Stomach (tissue), 4 donors: ENCODE results near the gene LIFR.

Source experiments
- EP300 ChIP-seq: sonication (generic); formaldehyde crosslinking; IDR thresholded peaks from one replicate; pipeline ENCODE4 v1.6.1; 2017; ENCODE audit warnings: antibody characterized with exemption
- POLR2A ChIP-seq, 4 donors: fragments of 450-650 bp; IDR thresholded peaks; one replicate each; pipeline ENCODE4 v1.6.1; 2016; ENCODE audit warnings: antibody characterized with exemption in 4 of 4, control low read depth in 2 of 4, mild to moderate bottlenecking in 1 of 4, moderate library complexity in 1 of 4
- POLR2AphosphoS5 ChIP-seq, 3 donors: sonication (generic); formaldehyde crosslinking; IDR thresholded peaks; one replicate each; pipeline ENCODE4 v1.6.1; 2016; ENCODE audit warnings: antibody characterized with exemption in 3 of 3
- TF ChIP-seq, protein P1 (sequence below), 7 experiments: fragments of 450-650 bp in 4 of 7; fragments of 200-600 bp in 3 of 7; sonication (generic) in 3 of 7; IDR thresholded peaks; one replicate each; pipeline ENCODE4 v1.5.1; 2016 to 2019; ENCODE audit warnings: antibody characterized with exemption in 7 of 7, control low read depth in 2 of 7, mild to moderate bottlenecking in 1 of 7

- TF ChIP-seq, protein P1, sequence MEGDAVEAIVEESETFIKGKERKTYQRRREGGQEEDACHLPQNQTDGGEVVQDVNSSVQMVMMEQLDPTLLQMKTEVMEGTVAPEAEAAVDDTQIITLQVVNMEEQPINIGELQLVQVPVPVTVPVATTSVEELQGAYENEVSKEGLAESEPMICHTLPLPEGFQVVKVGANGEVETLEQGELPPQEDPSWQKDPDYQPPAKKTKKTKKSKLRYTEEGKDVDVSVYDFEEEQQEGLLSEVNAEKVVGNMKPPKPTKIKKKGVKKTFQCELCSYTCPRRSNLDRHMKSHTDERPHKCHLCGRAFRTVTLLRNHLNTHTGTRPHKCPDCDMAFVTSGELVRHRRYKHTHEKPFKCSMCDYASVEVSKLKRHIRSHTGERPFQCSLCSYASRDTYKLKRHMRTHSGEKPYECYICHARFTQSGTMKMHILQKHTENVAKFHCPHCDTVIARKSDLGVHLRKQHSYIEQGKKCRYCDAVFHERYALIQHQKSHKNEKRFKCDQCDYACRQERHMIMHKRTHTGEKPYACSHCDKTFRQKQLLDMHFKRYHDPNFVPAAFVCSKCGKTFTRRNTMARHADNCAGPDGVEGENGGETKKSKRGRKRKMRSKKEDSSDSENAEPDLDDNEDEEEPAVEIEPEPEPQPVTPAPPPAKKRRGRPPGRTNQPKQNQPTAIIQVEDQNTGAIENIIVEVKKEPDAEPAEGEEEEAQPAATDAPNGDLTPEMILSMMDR (IDR thresholded peaks at IDR 0.05), result no peak
- TF ChIP-seq POLR2A (IDR thresholded peaks at IDR 0.05) (no peak), POLR2AphosphoS5 (IDR thresholded peaks at IDR 0.05) (no peak), EP300 (no peak)
Observed at GRCh38 chr5:38537505-38537904, 18.9 kb downstream of the LIFR start.
